Amniotic stem cell (primary cell): ENCODE measurements around the gene AIG1.

Experiments used
- DNase-seq: peaks from one replicate; lab custom pipeline; 2025; lab: John Stamatoyannopoulos, UW

Gene AIG1

GRCh38 chr6:143097224-143097795 is 36.6 kb downstream of the AIG1 start:
- no peak for DNase-seq

DNA sequence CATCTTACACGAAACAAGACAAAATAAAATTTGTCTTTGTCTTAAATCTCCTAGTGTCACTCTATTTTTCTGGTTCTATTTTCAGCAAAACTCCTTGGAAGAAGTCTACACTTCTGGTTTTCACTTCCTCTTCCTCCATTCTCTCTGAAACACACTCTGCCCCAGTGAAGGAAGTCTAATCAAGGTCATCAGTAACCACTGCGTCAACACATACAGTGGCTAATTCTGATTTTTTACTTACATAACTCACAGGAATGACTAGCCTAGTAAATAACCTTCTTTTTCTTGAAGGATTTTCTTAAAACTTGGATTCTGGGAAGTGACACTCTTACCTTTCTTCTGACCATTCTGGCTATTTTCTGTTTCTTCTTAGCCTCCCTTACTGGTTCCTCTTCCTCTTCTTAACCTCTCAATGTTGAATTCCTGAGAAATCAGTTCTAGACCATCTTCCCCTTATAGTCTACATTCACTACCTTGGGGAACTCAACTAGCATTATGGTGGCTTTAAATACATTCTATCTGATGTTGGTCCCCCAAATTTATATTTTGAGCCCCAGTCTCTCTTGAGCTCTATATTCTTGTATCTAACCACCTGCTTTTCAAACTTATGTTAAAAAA is 37.5 kb downstream of the AIG1 start:
- DNase-seq = no peak

DNA sequence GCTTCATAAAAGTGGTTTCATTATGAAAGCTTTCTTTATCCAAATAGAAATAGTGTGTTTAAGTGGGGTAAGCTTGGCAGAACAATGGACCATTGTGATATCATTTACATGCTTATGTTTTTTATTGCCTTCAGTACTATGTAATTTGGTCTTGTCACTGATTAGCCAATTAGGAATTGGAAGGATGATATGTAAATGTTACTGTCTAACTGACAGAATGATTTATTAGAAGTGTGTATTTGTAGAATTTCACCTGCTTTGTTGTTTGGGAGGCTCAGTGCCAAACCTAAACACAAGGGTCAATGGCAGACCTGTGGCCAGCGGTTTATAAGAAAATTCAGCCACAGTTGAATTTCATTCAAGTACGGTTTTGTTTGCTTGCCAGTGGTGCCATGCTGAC is 39.0 kb downstream of the AIG1 start:
- DNase-seq = no peak

DNA sequence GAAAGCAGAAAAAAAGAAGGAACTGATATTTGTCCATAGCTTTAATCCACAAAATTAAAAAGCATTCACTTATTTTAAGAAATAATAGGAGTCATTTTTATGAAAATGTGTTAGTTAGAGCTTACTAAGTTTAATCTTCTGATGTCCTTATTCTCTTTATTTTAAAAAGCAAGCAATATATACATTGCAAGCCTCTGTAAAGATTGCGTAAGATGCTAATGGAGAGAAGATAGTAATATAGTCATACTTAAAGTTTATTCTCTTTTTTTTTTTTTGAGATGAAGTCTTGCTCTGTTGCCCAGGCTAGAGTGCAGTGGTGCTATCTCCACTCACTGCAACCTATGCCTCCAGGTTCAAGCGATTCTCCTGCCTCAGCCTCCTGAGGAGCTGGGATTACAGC is 39.7 kb downstream of the AIG1 start:
- DNase-seq = no peak

GRCh38 chr6:143103916-143104315 is 43.2 kb downstream of the AIG1 start:
- no peak for DNase-seq

GRCh38 chr6:143107440-143107839 is 46.8 kb downstream of the AIG1 start:
- DNase-seq = no peak

- DNase-seq = no peak
These were observed 47.4 kb downstream of the AIG1 start for GRCh38 chr6:143107911-143108761.

DNA sequence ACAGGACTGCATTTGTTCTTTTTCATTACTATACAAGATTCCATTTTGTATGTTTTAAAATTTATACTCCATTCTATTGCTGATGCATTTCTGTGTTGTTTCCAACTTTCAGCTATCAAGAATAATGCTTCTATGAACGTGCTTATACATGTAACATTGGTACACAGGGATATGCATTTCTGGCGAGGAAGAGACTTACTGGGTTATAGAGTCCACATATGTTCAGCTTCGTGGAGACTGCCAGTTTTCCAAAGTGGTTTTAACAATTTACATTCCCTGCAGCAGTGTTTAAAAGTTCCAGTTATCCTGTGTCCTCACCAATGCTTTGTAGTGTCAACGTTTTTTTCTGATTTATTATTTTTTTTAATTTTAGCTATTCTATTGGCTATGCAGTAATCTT is 48.5 kb downstream of the AIG1 start:
- no peak for DNase-seq

GRCh38 chr6:143110572-143110971 is 49.9 kb downstream of the AIG1 start:
- no peak for DNase-seq

DNA sequence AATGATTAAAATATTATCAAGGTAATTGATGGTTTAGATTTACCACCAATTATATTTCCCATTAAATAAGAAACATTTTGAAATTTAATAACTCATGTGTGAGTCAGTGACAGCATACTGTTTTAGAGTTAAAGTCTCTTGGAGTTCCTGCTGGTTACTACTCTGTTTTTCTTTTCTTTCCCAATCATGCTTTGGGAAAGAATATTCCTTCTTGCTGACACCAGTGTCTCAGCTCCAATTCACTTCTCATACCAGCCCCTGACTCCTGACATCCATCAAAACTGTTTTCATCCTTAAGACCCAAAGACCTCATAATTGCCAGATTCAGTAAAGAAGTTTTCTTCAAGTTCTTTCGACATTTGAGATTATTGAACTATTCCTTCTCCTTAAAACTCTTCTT is 50.3 kb downstream of the AIG1 start:
- DNase-seq = no peak

- DNase-seq = no peak
These were observed 50.8 kb downstream of the AIG1 start for GRCh38 chr6:143111443-143111842.

DNA sequence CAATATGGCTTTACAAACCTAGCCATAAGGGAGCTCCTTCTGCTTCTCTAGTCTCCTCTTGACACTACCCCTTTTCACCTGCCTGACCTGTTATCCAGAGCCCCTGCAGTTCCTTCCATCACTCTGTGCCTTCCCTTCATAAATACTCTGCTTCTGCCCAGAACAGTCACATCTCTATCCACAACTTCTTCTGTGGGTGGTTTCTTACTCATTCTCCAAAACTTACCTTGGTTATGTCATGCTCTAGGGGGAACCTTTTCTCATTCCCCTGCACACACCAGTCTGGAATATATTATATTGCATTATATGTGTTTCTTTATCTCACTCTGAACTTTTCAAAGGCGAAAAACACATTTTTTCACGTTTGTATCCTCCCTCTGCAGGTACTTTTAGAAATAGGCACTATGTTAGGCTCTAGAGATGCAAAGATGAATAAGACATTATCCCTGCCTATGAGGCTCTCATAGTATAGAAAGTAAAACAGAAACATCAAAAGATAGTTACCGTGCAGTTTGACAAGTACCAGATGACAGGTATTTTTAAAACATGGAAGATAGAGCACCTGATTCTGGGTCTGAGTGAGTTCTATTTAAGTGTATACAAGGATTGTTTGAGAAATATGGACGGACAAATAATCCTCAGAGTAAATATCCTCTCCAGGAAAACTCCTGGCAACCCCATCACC is 51.5 kb downstream of the AIG1 start:
- no peak for DNase-seq

DNA sequence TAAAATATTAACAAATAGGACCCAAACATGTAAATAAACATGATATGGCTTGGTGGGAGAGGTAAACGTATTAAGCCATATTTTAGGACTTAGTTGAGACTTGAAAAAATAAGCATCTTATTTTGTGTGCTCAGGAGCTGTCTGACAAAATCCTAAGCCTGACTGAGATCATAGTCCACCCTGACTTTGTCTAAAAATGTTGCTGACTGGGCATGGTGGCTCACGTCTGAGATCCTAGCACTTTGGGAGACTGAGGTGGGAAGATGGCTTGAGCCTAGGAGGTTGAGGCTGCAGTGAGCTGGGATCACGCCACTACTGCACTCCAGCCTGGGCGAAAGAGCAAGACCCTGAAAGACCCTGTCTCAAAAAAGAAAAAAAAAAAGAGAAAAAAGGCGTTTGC is 52.1 kb downstream of the AIG1 start:
- DNase-seq = no peak

- DNase-seq = no peak
These were observed 55.0 kb downstream of the AIG1 start for GRCh38 chr6:143115728-143116127.

DNA sequence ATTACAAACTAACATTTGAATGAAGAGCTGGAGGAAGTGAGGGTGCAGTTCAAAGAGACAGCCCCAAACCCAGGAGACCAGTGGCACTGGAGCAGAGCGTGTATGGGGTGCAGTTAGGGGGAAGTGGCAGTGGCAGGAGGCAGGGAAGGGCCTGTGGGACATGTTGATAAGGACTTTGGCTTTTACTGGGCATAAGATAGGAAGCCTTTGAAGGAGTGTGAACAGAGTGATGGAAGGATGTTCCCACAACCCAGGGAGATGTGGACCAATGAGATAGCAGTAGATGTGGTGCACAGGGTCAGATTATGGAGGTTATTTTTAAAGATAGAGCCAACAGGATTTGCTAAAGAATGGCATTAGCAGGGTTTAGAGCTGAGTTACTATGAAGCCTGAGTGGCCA is 56.4 kb downstream of the AIG1 start:
- DNase-seq = no peak

DNA sequence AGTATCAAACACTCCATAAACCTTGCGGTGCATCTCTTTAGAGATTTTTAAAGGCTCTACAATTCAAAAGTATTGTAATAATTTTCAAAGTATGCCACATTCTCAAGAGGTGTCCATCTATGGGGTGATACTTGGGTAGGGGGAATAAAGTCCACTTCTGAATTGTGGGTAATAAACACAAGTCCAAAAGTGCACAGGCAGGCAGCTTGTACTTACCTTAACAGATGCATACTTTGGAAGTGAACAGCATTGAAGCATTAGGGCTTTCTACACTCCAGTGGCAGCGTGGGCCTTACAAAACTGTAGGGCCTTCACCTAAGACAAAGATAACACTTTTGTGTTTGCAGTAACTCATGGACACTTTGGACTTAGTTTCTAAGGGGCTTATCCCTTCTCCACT is 58.6 kb downstream of the AIG1 start:
- no peak for DNase-seq

DNA sequence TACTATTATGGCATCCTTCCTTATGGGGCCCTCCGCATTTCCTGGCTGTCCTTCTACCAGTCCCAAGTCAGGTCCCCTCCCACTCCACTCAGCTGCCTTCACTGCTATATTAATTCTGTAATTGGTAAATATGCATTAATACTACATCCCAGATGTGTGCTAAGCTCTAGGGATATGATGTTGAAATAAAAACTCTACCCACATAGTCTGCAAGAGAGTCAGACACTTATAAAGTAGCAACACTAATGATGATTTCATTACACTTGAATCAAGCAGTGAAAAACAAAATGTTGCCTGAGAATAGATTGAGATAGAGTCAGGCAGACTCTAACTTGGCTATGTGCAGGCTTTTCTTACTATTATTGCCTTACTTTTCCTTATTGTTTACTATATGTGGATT is 62.4 kb downstream of the AIG1 start:
- DNase-seq = no peak

GRCh38 chr6:143123941-143124340 is 63.3 kb downstream of the AIG1 start:
- DNase-seq = no peak

DNA sequence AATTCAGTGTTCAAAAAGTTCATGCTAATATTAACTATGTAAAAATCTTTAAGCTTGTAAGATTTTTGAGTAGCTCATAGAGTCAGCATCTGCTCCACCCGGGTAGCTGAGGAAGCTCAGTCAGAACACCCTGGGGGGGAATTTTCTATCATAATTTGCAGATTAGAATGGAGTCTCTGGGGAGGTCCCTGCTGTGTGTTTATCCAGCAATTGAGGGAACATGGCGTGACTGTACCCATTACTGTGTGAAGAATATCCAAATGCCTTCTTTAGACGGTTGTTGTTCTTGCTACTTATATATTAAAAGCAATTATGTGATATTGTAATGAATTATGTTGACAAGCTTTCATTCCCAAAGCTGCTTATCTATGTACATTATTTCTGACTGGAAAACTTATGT is 64.8 kb downstream of the AIG1 start:
- no peak for DNase-seq

DNA sequence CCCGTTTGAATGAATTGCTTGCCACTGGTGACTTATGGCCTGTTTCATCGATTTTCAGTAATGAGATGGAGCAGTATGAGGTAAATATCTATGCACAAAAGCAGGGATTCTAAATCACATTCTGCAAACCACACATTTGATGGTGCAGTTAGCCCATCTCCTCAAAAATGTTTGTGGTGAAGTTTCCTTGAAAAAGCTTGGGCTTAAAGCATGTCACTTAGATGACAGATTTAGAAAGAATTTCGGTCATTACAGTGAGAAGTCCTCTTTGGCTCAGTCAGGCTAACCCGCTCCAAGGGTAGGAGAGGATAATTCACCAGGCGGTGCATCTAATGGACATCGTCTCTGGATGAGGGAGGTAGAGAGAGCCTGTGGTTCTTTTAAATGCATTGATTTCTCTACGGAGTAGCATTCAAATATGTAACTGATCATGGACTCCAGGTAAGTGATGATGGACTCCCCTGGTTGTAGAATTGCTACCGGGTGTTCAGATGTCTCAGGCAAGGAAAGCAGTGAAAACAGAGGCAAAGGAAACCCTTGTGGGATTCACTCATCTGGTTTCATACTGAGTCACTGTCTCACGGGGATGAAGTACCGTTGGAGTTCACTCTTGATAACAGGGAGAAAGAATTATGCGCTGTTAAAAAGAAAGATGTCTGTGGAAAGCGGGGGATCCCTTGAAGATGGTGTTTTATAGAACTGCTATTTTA is 65.3 kb downstream of the AIG1 start:
- no peak for DNase-seq

- DNase-seq = no peak
These were observed 65.9 kb downstream of the AIG1 start for GRCh38 chr6:143126574-143126941.

GRCh38 chr6:143127941-143128680 is 67.4 kb downstream of the AIG1 start:
- no peak for DNase-seq
